ENCODE results near the gene MYLK4. TPM values are rescaled to one million over a fixed set of nuclear protein-coding genes. Genes with fewer than 3 reads are reported as not detected.

The MYLK4 gene
- total and polyA plus RNA-seq, 2 donors (not counting 3 experiments of a cell fraction or from before 2014, with no cell fraction given) = 0.41 to 0.62 TPM

- FAIRE-seq = no peak
- Histone ChIP-seq H3K4me2 (ENCODE audit: insufficient read depth, low read length) (no peak overlapping the region), H3K9me1 (replicated peaks; ENCODE audit: control insufficient read depth, extremely low read depth, insufficient read depth, low read length) (no peaks in the 10 kb centered on the region), H3K79me2 (ENCODE audit: control insufficient read depth, insufficient read depth, low read length) (no peaks in the 10 kb centered on the region), H4K20me1 (replicated peaks; ENCODE audit: control insufficient read depth, extremely low read depth, insufficient read depth, low read length) (no peaks in the 10 kb centered on the region), H3K27me3 (ENCODE audit: control insufficient read depth in 2 of 2, insufficient read depth in 2 of 2, low read length in 2 of 2) (no peaks in the 10 kb centered on the region), H3K27ac (ENCODE audit: insufficient read depth, low read depth, low read length) (no peak overlapping the region), H3K36me3 (ENCODE audit: control insufficient read depth in 2 of 2, extremely low read depth in 1 of 2, insufficient read depth in 2 of 2, low read length in 2 of 2) (no peaks in the 10 kb centered on the region), H3K4me1 (ENCODE audit: control insufficient read depth, extremely low read depth, insufficient read depth, low read length) (no peaks in the 10 kb centered on the region), H3K4me3 (replicated peaks in 1 of 3; ENCODE audit: insufficient read depth in 1 of 3, low read depth in 1 of 3, low read length in 3 of 3) (no peak overlapping the region), H3K9me3 (replicated peaks; ENCODE audit: control insufficient read depth, insufficient read depth, low read length) (peaks cover 2% of the 10 kb centered on the region), H3K9ac (replicated peaks; ENCODE audit: extremely low read depth, insufficient read depth, low read length) (no peak overlapping the region), H2AFZ (ENCODE audit: low read depth, low read length) (no peak overlapping the region)
- CTCF ChIA-PET = interaction anchor here (1.4 kb wide), 1 partner anchor 42 kb away, joined by 3 read pairs; the partner anchor contains the start of gene MYLK4
- dilution Hi-C loops (cut with MboI; ENCODE audit: extremely low pct_ligation_motif_present, low sequenced_read_pairs) = no loop called here
- no peak for DNase-seq (ENCODE audit: low read depth, low spot score)
- BruUV-seq (replicated peaks) = no TSS peak
- intact Hi-C loops (cut with micrococcal nuclease) = no loop called here
- POLR2A ChIA-PET = no interaction called here
- TF ChIP-seq CTCF (IDR thresholded peaks at IDR 0.05; ENCODE audit: extremely low read depth in 1 of 2, insufficient read depth in 1 of 2, low read depth in 1 of 2, low read length in 2 of 2) = no peak
- TF ChIP-seq, protein P1, sequence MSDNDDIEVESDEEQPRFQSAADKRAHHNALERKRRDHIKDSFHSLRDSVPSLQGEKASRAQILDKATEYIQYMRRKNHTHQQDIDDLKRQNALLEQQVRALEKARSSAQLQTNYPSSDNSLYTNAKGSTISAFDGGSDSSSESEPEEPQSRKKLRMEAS (IDR thresholded peaks at IDR 0.05; ENCODE audit: insufficient read depth, insufficient read length) = no peak
- no peak for TF ChIP-seq FOS (IDR thresholded peaks at IDR 0.05; ENCODE audit: borderline replicate concordance, insufficient read depth, low read length)
- TF ChIP-seq EZH2 (IDR thresholded peaks at IDR 0.05; ENCODE audit: borderline replicate concordance, low read depth, low read length, severe bottlenecking) = no peak
- TF ChIP-seq GATA2 (IDR thresholded peaks at IDR 0.05; ENCODE audit: insufficient read depth, insufficient read length, low read depth, low read length) = no peak
- no peak for TF ChIP-seq POLR2AphosphoS5 (IDR thresholded peaks at IDR 0.05; ENCODE audit: insufficient read depth, low read depth, low read length)
- no peak for TF ChIP-seq POLR2A (IDR thresholded peaks at IDR 0.05; ENCODE audit: low read depth, low read length)
- no peak for TF ChIP-seq JUN (IDR thresholded peaks at IDR 0.05; ENCODE audit: borderline replicate concordance, insufficient read depth, insufficient read length, low read depth)
- TF ChIP-seq MYC (IDR thresholded peaks at IDR 0.05; ENCODE audit: low read depth, low read length) = no peak
These were observed 42.3 kb downstream of the MYLK4 start for GRCh38 chr6:2708456-2708855.
